ENCODE data around the gene PKMYT1. TPM values are rescaled to one million over a fixed set of nuclear protein-coding genes. Genes with fewer than 3 reads are reported as not detected.

PKMYT1 gene
- total RNA-seq, 1 donor from 2014 or later, result 107 TPM

DNA sequence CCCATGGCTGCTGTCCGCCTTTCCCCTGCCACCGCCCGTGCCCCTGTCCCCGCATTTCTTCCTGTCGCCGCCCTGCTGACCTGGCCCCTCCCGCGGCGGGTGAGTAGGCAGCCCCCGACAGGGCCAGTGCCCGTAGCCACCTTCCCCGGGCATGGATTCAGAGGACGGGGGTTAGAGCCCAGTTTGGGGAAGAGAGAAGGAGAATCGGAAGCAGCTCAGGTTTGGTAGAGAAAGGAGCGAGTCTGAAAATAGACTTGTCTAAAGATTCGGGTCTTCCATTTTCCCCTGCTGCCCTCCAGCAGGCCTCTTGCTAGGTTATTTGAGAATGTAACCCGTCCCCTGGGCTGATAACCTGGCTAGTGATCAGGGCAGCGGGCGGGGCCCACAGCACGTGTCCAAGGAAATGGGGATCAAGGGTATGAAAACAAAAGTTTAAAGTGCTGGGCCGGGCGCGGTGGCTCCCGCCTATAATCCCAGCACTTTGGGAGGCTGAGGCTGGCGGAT lies 24.6 kb upstream of the PKMYT1 start:
- no peak for DNase-seq (ENCODE audit: low read depth)
- peak overlapping the region; percentile 61 for H3K4me3 ChIP-seq (ENCODE audit: low read depth, low read length)

DNA sequence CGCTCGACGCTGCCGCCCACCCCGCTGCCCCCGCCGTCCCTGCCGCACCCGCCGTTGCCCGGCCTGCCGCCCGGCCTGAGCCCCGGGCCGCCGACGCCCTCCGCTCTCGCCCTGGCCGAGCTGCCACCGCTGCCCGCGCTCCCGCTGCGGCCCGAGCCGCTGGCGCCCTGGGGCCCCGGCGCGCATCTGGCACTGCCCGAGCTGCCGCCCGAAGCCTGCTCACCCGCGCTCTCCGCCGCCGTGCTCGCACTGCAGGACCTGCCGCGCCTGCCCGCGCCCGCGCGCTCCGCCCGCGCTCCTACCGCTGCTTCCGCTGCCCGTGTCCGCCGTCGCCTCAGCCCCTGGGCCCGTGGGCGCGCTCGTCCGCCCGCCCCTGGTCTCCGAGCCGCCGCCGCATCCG lies 24.1 kb upstream of the PKMYT1 start:
- no peak for DNase-seq (ENCODE audit: low read depth)
- TF ChIP-seq, protein P1, sequence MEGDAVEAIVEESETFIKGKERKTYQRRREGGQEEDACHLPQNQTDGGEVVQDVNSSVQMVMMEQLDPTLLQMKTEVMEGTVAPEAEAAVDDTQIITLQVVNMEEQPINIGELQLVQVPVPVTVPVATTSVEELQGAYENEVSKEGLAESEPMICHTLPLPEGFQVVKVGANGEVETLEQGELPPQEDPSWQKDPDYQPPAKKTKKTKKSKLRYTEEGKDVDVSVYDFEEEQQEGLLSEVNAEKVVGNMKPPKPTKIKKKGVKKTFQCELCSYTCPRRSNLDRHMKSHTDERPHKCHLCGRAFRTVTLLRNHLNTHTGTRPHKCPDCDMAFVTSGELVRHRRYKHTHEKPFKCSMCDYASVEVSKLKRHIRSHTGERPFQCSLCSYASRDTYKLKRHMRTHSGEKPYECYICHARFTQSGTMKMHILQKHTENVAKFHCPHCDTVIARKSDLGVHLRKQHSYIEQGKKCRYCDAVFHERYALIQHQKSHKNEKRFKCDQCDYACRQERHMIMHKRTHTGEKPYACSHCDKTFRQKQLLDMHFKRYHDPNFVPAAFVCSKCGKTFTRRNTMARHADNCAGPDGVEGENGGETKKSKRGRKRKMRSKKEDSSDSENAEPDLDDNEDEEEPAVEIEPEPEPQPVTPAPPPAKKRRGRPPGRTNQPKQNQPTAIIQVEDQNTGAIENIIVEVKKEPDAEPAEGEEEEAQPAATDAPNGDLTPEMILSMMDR (conservative IDR thresholded peaks at IDR 0.05; ENCODE audit: low read depth, low read length), result no peak
- H3K4me3 ChIP-seq (ENCODE audit: low read depth, low read length), result no peak overlapping the region

More for the DNA sequence above, 24.6 kb upstream of the PKMYT1 start:
- TF ChIP-seq, protein P1 (conservative IDR thresholded peaks at IDR 0.05; ENCODE audit: low read depth, low read length), result no peak

DNA sequence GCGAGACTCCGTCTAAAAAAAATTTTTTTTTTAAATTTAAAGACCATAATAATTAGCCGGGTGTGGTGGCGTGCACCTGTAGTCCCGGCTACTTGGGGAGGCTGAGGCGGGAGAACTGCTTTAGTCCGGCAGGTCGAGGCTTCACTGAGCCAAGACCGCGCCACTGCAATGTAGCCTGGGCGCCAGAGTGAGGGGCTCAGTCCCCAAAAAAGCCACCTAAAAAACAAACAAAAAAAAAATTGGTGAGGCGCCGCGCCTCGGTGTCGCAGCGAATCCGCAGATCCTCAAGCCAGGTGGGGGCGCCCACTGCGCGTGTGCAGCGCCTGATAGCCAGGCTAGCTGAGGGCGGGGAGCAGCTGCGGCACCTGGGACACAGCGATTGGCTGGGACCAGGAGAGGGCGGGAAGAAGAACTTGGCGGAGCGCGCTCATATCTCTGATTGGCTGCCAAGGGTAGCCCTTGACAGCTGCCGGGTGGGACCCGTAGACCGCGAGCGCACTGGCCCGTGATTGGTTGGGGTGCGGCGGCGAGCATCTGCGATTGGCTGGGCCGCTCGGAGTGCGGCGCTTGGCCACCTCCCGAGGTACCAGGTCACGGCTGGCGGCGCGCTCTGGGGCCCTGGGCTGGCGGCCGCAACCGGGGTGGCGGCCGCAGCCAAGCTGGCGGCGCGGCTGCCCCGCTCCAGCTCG lies 23.5 kb upstream of the PKMYT1 start:
- peak overlapping the region; percentile 30 for H3K4me3 ChIP-seq (ENCODE audit: low read depth, low read length)
- peak; percentile 87 for DNase-seq (ENCODE audit: low read depth)
- TF ChIP-seq, protein P1 (conservative IDR thresholded peaks at IDR 0.05; ENCODE audit: low read depth, low read length), result peak; percentile 52

DNA sequence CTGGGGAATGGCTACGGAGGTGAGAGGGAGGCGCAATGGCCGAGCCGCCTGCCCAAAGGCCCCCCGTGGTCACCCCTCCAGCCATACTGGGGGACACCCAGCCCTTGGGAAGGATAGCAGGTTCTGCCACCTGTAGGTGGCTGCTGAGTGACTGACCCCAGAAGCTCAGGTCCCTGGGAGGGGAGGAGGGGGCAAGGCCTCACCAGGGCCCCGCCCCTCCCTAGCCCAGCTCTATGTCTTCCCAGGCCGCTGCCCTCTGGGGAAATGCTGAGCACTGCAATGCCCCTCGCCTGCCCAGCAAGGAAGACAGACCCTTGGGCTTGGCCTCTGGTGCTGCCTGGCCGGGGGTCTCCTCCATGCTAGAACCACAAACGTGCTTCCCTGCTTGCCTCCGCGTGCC lies 21.1 kb upstream of the PKMYT1 start:
- DNase-seq (ENCODE audit: low read depth), result no peak
- H3K4me3 ChIP-seq (ENCODE audit: low read depth, low read length), result no peak overlapping the region
- TF ChIP-seq, protein P1 (conservative IDR thresholded peaks at IDR 0.05; ENCODE audit: low read depth, low read length), result no peak

DNA sequence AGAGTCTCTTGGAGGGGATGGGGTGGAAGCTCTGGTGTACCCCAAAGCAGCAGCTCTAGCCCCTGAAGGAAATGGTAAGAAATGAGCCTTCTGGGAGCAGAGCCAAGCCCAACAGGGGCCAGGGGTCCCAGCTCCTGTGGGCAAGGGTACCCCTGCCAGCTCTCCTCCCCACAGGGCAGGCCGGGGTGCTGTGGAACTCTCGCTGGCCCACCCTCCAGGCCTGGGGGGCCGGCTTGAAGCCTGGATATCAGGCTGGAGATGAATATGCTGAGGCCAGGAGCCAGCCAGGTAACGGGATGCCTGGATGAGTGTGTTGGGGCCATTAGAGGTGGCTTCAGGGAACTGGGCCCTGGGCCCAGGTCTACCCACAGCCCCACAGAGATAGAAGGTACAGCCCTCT lies 20.3 kb upstream of the PKMYT1 start:
- no peak overlapping the region for H3K4me3 ChIP-seq (ENCODE audit: low read depth, low read length)
- TF ChIP-seq, protein P1 (conservative IDR thresholded peaks at IDR 0.05; ENCODE audit: low read depth, low read length), result no peak
- no peak for DNase-seq (ENCODE audit: low read depth)

DNA sequence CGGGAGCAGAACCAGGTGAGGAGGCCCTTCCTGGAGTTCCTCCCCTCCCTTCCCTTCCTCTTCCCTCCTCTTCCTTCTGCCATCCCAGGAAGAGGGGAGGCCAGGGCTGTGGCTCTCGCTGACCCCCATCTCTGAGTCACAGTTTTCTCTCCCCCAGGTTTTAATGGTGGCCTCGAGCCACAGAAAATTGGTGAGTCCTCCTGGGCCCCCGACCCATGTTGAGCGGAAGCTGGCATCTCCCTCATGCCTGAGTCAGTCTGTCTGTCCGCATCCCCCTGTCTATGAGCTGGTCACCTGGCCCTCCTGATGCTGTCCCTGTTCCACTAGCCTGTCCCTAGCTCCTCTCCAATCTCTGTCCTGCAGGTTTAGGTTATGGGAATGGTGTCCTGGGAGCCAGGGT lies 19.7 kb upstream of the PKMYT1 start:
- H3K4me3 ChIP-seq (ENCODE audit: low read depth, low read length), result no peak overlapping the region
- DNase-seq (ENCODE audit: low read depth), result no peak
- TF ChIP-seq, protein P1 (conservative IDR thresholded peaks at IDR 0.05; ENCODE audit: low read depth, low read length), result no peak

DNA sequence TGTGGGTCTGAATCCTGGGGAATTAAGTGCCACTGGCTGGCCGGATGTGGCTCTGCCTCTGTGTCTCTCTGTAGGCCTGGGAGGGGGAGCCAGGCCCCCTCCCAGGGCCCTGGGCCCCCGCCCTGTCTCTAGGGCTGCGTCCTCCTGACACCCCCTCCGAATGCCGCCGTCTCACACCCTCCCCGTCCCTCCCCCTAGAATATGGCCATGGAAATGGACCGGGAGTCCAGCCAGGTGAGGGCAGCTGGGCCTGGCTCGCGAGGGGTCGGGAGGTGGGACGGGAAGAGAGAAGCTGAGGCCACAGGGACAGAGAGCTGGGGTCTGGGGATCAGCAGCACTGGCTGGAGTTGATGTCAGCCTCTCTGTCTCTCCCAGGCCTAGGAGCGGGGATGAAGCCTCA lies 16.1 kb upstream of the PKMYT1 start:
- TF ChIP-seq, protein P1 (conservative IDR thresholded peaks at IDR 0.05; ENCODE audit: low read depth, low read length), result no peak

More for the DNA sequence above, 16.1 kb upstream of the PKMYT1 start:
- H3K4me3 ChIP-seq (ENCODE audit: low read depth, low read length), result no peak overlapping the region
- no peak for DNase-seq (ENCODE audit: low read depth)

Measured in epithelial cell of proximal tubule (primary cell).